ENCODE data around the gene RAPSN.

GRCh38 chr11:47431356-47432083, 17.4 kb downstream of the RAPSN start:
- no peak for TF ChIP-seq GATA3 (IDR thresholded peaks at IDR 0.05; ENCODE audit: low read depth, low read length)
- TF ChIP-seq GATA2 (IDR thresholded peaks at IDR 0.05; ENCODE audit: low read depth, low read length): no peak
